NCI-H446 (cell line): ENCODE results near the gene CASP7.
"Not testable (repeated sequence)": the region's sequence is repeated elsewhere in the genome, so short reads cannot be mapped to it uniquely, and the experiment has no call there.

Source experiments
- DNase-seq, 2 experiments: peaks; one replicate each; lab custom pipeline; 2025; lab: John Stamatoyannopoulos, UW

The CASP7 gene

DNA sequence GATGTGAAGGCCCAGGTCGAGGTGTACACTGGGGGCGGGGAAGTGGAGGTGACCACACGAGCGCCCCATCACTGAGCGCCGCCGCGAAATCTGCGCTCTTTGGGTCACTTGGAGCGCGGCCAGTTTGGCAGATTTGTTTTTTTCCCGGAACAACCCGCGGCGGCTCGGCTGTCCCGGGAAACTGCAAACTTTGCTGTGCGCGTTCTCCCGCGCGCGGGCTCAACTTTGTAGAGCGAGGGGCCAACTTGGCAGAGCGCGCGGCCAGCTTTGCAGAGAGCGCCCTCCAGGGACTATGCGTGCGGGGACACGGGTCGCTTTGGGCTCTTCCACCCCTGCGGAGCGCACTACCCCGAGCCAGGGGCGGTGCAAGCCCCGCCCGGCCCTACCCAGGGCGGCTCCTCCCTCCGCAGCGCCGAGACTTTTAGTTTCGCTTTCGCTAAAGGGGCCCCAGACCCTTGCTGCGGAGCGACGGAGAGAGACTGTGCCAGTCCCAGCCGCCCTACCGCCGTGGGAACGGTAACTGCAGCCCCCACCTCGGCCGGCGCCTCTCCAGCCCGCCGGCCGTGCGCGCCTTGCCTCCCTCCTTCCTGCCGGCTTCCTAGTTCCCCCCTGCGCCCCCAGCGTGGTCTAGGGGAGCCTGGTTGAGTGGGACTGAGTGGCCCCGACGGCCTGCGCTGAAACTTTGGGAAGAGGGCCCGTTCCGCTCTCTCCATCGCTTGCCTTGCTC lies at the start of gene CASP7:
TSS of gene CASP7 (plus strand) at position 450 of the 727 bp plus-strand sequence. CDS start 17,582 bp downstream, outside the sequence.
- peak in 1 of 2 experiments; percentile 9 for DNase-seq

DNA sequence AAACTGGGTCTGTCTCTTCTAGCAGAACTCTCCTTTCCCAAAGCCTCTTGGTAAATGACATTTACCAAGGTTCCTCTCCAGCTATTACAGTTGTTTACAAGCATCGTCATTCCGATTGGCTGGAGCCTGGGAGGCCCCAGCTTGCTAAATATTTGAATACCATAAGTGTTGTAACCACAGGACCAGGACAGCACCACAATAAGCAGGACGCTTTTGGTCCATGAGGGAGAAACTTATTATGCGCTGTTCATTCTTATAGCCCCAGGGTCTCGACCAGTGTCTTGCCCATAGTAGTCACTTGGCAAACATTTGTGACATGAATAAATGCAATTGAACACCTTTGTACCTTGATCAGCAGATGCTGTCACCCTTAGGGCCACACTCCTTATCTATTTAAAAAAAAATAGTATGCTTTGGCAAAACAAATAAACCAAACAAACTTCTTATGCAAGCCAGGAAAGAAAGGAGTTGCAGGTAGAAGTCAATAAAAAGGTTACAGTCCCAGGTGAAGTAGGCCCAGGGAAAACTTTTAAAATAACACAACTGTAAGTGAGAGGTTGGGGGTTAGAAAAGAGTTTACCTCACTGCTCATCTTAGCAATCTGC lies 48.7 kb upstream of the CASP7 start:
- DNase-seq = no peak

DNA sequence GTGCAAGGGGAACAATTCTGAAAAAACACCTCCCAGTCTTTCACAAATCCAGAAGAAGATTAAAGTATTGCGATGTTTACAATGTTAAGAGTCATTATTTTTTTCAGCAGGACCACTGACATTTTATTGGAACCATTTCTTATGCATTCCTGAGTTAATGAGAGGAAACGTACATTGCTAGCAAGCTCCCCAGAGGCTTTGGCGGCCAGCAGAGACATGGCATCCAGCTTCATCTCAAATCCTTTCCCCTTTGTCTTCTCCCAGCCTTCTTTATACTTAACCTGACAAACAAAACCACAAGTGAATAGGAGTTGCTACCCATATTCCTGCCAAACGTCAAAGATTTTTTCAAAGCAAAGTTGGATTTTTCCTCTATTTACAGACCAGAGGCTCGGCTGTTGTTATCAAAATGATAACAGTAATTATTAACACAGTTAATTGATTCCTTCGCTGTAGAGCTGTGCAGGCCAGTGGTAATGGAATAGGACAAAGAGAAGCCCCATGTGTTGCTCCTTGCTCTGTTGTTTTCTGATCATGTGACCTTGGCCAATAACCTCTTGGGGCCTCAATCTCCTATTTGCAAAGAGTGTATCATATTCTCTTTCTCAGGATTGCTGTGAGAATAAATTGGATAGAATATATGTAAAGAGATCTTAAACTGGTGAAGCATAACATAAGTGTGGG lies 47.9 kb upstream of the CASP7 start:
- no peak for DNase-seq

- no peak for DNase-seq
Observed at GRCh38 chr10:113639966-113640365, 39.7 kb upstream of the CASP7 start.

GRCh38 chr10:113641702-113642101 lies 38.0 kb upstream of the CASP7 start:
- no peak for DNase-seq

DNA sequence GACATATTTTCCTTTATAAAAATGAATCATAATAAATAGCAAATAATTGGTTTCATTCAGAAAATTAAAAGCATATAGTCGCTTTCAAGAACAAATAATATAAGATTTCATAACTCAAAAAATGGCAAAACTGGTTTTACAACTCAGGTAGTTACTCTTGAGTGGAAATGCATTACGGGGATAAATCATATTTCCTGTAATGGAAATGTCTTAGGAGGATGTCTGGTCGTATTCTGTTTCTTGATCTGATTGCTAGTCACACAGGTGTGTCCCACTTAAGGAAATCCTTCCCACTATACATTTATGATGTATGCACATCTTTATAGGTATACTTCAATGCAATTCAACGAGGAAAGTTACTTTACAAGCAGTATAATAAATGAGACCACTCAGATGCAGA lies 36.5 kb upstream of the CASP7 start:
- DNase-seq = no peak

DNA sequence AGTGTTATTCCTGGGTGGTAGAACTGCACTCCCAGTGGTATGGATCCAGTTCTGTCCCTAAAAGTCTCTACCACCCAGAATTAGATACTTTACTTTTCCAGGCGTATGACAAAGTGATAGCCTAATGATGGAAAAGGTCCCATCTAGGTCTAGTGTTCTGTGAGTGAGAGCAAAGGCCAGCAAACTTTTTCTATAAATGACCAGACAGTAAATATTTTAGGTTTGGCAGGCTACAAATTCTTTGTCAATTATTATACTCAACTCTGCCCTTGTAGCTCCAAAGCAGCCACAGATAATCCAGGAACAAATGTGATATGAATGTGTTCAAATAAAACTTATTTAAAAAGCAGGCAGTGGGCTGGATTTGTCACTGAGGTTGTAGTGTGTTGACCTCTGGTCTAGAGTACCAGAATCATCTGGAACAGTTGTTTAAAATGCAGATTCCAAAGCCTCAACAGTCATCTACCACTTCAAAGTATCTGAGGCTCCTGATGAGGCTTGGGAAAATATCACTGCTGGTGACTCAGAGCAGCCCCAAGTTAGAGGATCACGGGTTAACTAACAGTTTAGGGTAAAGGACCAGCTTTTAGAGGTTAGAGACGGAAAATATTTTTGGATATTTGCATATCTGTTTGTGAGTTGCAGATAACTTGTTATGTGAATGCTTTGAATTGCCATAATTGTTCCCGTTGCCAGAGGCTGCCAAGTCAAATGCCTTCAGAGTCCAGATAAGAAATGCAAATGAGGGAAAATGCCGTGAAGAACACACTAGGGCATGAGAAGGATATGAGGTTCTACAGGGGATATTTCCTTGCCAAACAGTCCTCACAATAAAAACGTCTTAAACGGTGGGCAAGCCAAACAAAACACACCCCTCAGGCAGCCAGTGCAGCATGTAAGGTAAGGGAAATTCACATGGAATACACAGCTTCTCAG lies 35.3 kb upstream of the CASP7 start:
- DNase-seq = no peak

DNA sequence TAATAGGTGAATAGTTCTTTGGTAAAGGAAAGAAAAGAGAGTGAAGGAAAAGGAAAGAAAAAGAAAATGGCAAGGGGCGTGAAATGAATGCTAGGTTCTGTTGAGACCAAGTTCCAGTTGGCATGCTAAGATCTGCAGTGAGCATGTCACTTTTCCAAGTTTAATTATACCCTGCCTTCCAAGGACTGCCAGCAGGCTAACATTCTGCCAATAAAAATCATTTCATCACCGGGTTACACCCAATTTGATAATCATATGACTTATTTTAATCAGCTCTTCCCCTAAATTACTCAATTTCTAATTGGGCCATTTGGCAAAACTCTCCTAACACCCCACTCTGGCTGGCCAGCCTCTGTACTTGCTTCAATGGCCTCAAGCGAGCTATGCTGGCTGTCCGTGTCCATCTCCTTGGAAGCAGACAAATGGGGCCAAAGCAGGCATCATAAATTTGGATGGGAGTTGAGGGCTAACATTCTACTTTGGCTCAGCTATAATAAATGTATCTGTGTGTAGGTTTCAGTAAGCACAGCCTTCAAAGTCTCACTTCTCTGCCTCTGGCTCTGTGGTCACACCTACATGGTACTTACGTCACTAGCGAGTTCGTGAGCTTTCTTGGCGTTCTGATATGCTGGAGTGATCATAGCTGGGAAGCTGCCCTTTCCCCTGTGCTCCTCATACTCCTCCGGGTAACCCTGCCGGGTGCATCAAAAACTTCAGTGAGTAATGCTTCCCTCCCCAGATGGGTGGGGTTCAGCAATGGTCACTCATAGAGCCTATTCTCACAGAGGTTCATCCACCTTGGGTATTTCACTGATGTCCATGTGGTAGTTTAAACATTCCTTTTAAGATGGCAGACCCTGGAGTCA lies 33.1 kb upstream of the CASP7 start:
- DNase-seq = no peak

DNA sequence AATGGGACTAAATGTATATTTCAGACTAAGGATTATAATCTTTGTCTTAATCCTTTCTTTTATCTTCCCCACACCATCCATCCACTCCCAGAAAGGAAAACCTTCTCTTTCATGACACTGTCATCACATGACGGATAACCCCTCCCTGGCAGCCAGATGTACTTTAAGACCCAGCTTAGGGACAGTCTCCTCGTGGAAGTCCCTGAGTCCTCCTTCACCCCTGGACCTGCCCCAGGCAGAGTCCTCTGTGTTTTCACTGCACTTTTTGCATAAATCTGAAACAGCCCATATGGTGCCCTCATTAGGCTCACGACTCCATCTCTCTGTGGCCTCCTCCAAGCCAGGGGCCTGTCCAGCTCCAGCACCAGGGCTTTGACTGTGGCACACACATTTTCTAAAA lies 31.9 kb upstream of the CASP7 start:
- no peak for DNase-seq

DNA sequence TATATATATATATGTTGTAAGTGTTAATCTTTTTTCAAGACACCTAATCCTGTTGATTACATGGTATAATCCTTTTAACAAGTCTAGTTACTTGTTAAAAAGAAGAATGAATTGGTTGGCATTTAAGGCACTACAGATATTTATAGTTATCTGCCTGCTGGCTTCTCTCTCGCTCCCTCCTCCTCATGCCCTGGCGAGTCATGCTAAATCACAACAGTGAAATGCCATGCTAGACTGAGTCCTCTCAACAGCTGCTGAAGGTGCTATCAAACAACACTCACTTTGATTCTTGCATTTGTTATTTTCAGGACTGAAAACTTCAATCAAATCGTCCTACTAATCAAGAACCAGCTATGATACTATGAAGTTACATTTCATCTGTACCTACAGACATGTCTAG lies 31.2 kb upstream of the CASP7 start:
- DNase-seq = no peak

DNA sequence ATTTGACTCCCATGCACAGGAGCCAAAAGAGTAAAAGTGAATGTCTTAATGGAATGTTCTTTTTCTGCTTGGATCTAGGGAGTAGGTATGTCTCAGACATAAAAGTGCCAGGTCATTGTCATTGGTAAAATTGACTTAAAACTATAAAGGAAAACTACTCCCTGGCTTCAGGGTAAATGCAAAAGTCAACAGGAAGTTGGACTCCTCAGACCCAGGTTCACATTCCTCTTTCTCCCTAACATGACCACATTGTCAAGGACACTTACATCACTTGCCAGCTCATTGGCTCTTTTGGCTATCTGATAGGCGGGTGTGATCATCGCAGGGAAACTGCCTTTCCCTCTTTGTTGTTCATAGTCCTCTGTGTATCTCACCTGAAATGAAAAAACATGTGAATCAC lies 29.5 kb upstream of the CASP7 start:
- no peak for DNase-seq

GRCh38 chr10:113651021-113651420 lies 28.7 kb upstream of the CASP7 start:
- no peak for DNase-seq

GRCh38 chr10:113651898-113652297 lies 27.8 kb upstream of the CASP7 start:
- DNase-seq = no peak

GRCh38 chr10:113652456-113652855 lies 27.3 kb upstream of the CASP7 start:
- not testable (repeated sequence) for DNase-seq

DNA sequence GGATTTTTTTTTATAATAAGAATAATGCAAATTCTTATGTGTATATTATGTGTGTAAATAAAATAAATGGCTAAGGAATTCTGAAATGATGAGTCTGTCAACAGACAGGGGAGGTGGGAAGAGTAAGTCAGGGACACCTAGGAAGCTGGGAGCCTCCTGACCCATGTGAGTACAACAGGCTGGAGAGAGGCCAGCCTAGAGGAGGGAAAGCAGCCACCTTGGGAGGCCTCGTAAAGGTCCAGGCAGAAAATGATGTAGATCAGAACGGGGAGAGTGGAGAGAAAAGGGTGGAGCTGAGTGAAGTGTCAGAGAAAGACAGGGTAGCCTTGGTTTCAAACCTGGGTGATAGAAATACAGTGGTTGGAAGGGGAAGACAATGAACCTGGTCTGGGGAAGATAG lies 22.8 kb upstream of the CASP7 start:
- DNase-seq = no peak

GRCh38 chr10:113657544-113657943 lies 22.2 kb upstream of the CASP7 start:
- DNase-seq = no peak

GRCh38 chr10:113661332-113661731 lies 18.4 kb upstream of the CASP7 start:
- no peak for DNase-seq

GRCh38 chr10:113663142-113663541 lies 16.6 kb upstream of the CASP7 start:
- DNase-seq = no peak

DNA sequence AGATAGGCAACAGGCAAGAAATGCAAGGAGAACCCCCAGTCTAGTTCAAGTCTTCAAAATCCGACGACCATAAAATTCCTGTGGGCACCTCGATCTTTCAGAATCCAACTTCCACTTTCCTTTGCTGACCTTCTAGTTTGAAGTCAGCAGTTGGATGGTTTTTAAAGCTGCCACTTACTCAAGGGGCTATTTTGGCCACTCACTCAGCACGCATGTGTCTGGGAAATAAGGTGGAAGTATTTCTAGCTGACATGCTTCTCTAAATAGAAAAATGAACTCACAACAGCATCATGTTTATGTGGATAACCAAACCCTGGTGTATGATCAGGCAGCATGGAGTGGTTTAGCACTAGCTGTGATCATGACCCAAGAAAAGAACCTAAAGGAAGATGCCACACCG lies 15.8 kb upstream of the CASP7 start, which contains the start of gene NRAP:
TSS of gene NRAP (minus strand) at position 134 of the 400 bp plus-strand sequence. CDS start 159 bp downstream, outside the sequence.
- no peak for DNase-seq

GRCh38 chr10:113665352-113665751 lies 14.4 kb upstream of the CASP7 start:
- DNase-seq = no peak

- no peak for DNase-seq
Observed at GRCh38 chr10:113665806-113666354, 13.8 kb upstream of the CASP7 start.
